ENCODE data around the gene KITLG. TPM values are rescaled to one million over a fixed set of nuclear protein-coding genes. Genes with fewer than 3 reads are reported as not detected.
"Not testable (repeated sequence)": the region's sequence is repeated elsewhere in the genome, so short reads cannot be mapped to it uniquely, and the experiment has no call there.

The KITLG gene, protein sequence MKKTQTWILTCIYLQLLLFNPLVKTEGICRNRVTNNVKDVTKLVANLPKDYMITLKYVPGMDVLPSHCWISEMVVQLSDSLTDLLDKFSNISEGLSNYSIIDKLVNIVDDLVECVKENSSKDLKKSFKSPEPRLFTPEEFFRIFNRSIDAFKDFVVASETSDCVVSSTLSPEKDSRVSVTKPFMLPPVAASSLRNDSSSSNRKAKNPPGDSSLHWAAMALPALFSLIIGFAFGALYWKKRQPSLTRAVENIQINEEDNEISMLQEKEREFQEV
- total RNA-seq (28.6 and 30.4 TPM in 2 replicates), polyA plus RNA-seq (3.1 and 4.3 TPM in 2 replicates)

GRCh38 chr12:88580051-88580871 is at the start of gene KITLG:
KITLG (minus strand) TSS chr12:88580471; CDS start chr12:88580278, 193 bp downstream.
- Histone ChIP-seq H3K4me1 (ENCODE audit: insufficient read depth) (peaks cover under 1% of the 10 kb centered on the region), H2AFZ (peak within 1 kb of the TSS; percentile 85), H3K4me2 (peak within 1 kb of the TSS; percentile 87), H3K4me3 (peak within 1 kb of the TSS; percentile 87), H3K27ac (peak within 1 kb of the TSS; percentile 64), H3K27me3 (no peaks in the 10 kb centered on the region), H3K36me3 (replicated peaks; ENCODE audit: insufficient read depth, low read depth) (no peaks in the 10 kb centered on the region), H3K9me3 (ENCODE audit: low read depth) (no peaks in the 10 kb centered on the region), H4K20me1 (ENCODE audit: insufficient read depth, poor library complexity, severe bottlenecking) (no peaks in the 10 kb centered on the region), H3K9me2 (replicated peaks; ENCODE audit: insufficient read depth) (no peaks in the 10 kb centered on the region), H3K79me2 (peaks cover 32% of the 10 kb centered on the region)
- DNase-seq (ENCODE audit: low spot score) = peak; percentile 92
- WGBS (ENCODE audit: low lambda C conversion rate, missing lambda C conversion rate) = under 1% methylated on average over 73 of the region's 73 CpGs
- TF ChIP-seq EZH2 (IDR thresholded peaks at IDR 0.05; ENCODE audit: borderline replicate concordance) = no peak
- peak; percentile 52 for TF ChIP-seq CTCF (IDR thresholded peaks at IDR 0.05; ENCODE audit: poor library complexity)

- 75% methylated on average over 2 of the region's 2 CpGs for WGBS (ENCODE audit: low lambda C conversion rate, missing lambda C conversion rate)
- Histone ChIP-seq H3K36me3 (replicated peaks; ENCODE audit: insufficient read depth, low read depth) (no peaks in the 10 kb centered on the region), H4K20me1 (ENCODE audit: insufficient read depth, poor library complexity, severe bottlenecking) (no peaks in the 10 kb centered on the region), H3K27ac (no peak overlapping the region), H3K79me2 (no peaks in the 10 kb centered on the region), H3K4me2 (no peak overlapping the region), H3K9me2 (replicated peaks; ENCODE audit: insufficient read depth) (no peaks in the 10 kb centered on the region), H2AFZ (no peak overlapping the region), H3K27me3 (no peaks in the 10 kb centered on the region), H3K9me3 (ENCODE audit: low read depth) (no peaks in the 10 kb centered on the region), H3K4me1 (ENCODE audit: insufficient read depth) (no peaks in the 10 kb centered on the region), H3K4me3 (no peak overlapping the region)
- DNase-seq (ENCODE audit: low spot score) = peak; percentile 9
- TF ChIP-seq CTCF (IDR thresholded peaks at IDR 0.05; ENCODE audit: poor library complexity) (no peak), EZH2phosphoT487 (IDR thresholded peaks at IDR 0.05; ENCODE audit: low read depth, severe bottlenecking, unreplicated experiment) (no peak), EZH2 (IDR thresholded peaks at IDR 0.05; ENCODE audit: borderline replicate concordance) (no peak)
Observed at GRCh38 chr12:88628856-88629509, 48.7 kb upstream of the KITLG start.

DNA sequence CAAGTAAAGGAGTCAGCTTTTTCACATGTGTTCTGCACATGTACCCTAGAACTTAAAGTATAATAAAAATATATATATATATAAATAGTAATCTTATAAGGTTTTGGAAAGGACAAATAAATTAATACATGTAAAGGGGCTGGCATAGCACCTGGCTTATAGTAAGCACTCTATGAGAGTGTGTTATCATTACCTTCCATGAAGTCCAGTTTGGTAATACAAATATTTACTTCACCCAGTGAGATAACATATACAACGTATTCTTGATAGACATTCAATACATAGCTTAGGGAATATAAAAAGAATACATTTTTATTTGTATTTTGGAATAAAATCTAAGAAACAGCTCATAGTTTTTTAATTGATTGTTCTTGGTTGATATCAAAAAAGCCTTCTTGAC is 47.8 kb upstream of the KITLG start:
- H3K4me1 ChIP-seq (ENCODE audit: insufficient read depth); H4K20me1 ChIP-seq (ENCODE audit: insufficient read depth, poor library complexity, severe bottlenecking); H3K4me3 ChIP-seq; H3K27me3 ChIP-seq; H3K9me2 ChIP-seq (replicated peaks; ENCODE audit: insufficient read depth); H3K27ac ChIP-seq; H2AFZ ChIP-seq; H3K79me2 ChIP-seq; H3K9me3 ChIP-seq (ENCODE audit: low read depth); H3K4me2 ChIP-seq; H3K36me3 ChIP-seq (replicated peaks; ENCODE audit: insufficient read depth, low read depth); DNase-seq (ENCODE audit: low spot score): not testable (repeated sequence)
- 57% methylated on average over 1 of the region's 1 CpG for WGBS (ENCODE audit: low lambda C conversion rate, missing lambda C conversion rate)

- Histone ChIP-seq H3K27ac (no peak overlapping the region), H3K4me3 (no peak overlapping the region), H3K79me2 (no peaks in the 10 kb centered on the region), H3K27me3 (no peaks in the 10 kb centered on the region), H3K9me2 (replicated peaks; ENCODE audit: insufficient read depth) (no peaks in the 10 kb centered on the region), H3K9me3 (ENCODE audit: low read depth) (no peaks in the 10 kb centered on the region), H3K36me3 (replicated peaks; ENCODE audit: insufficient read depth, low read depth) (no peaks in the 10 kb centered on the region), H2AFZ (no peak overlapping the region), H3K4me2 (no peak overlapping the region), H4K20me1 (ENCODE audit: insufficient read depth, poor library complexity, severe bottlenecking) (no peaks in the 10 kb centered on the region), H3K4me1 (ENCODE audit: insufficient read depth) (no peaks in the 10 kb centered on the region)
- DNase-seq (ENCODE audit: low spot score) = no peak
- WGBS (ENCODE audit: low lambda C conversion rate, missing lambda C conversion rate) = 70% methylated on average over 1 of the region's 1 CpG
- TF ChIP-seq EZH2phosphoT487 (IDR thresholded peaks at IDR 0.05; ENCODE audit: low read depth, severe bottlenecking, unreplicated experiment) = no peak
- no peak for TF ChIP-seq CTCF (IDR thresholded peaks at IDR 0.05; ENCODE audit: poor library complexity)
Observed at GRCh38 chr12:88627501-88627900, 47.2 kb upstream of the KITLG start.
